Measurements from ENCODE around the gene ATP6V0A4. TPM values are rescaled to one million over a fixed set of nuclear protein-coding genes. Genes with fewer than 3 reads are reported as not detected.

The ATP6V0A4 gene
- total and polyA plus RNA-seq, 2 of the 13 experiments (the other 11 are each of a cell fraction or from before 2014, with no cell fraction given): 0.24 to 0.25 TPM

- peak; percentile 82 for TF ChIP-seq ZNF687 (CRISPR knock-in tag; IDR thresholded peaks at IDR 0.05)
- TF ChIP-seq PHF21A (CRISPR knock-in tag; IDR thresholded peaks at IDR 0.05): no peak
- peak; percentile 68 for TF ChIP-seq MEIS2 (CRISPR knock-in tag; IDR thresholded peaks at IDR 0.05)
- TF ChIP-seq, protein P1, sequence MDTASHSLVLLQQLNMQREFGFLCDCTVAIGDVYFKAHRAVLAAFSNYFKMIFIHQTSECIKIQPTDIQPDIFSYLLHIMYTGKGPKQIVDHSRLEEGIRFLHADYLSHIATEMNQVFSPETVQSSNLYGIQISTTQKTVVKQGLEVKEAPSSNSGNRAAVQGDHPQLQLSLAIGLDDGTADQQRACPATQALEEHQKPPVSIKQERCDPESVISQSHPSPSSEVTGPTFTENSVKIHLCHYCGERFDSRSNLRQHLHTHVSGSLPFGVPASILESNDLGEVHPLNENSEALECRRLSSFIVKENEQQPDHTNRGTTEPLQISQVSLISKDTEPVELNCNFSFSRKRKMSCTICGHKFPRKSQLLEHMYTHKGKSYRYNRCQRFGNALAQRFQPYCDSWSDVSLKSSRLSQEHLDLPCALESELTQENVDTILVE (CRISPR knock-in tag; IDR thresholded peaks at IDR 0.05): no peak
- TF ChIP-seq SAFB2 (CRISPR knock-in tag; IDR thresholded peaks at IDR 0.05; ENCODE audit: borderline replicate concordance, low read depth): no peak
- TF ChIP-seq, protein P2, sequence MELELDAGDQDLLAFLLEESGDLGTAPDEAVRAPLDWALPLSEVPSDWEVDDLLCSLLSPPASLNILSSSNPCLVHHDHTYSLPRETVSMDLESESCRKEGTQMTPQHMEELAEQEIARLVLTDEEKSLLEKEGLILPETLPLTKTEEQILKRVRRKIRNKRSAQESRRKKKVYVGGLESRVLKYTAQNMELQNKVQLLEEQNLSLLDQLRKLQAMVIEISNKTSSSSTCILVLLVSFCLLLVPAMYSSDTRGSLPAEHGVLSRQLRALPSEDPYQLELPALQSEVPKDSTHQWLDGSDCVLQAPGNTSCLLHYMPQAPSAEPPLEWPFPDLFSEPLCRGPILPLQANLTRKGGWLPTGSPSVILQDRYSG (CRISPR knock-in tag; IDR thresholded peaks at IDR 0.05): no peak
- no peak for TF ChIP-seq ZNF143 (CRISPR knock-in tag; IDR thresholded peaks at IDR 0.05)
- TF ChIP-seq SIN3A (IDR thresholded peaks at IDR 0.05; ENCODE audit: borderline replicate concordance, low read depth, low read length): no peak
- TF ChIP-seq TFDP1 (CRISPR knock-in tag; IDR thresholded peaks at IDR 0.05; ENCODE audit: borderline replicate concordance): no peak; the same call in 1 of the 2 replicates
- TF ChIP-seq MXD1 (CRISPR knock-in tag; IDR thresholded peaks at IDR 0.05): no peak
- TF ChIP-seq REXO4 (CRISPR knock-in tag; IDR thresholded peaks at IDR 0.05; ENCODE audit: borderline replicate concordance): no peak
- no peak for TF ChIP-seq ZNF234 (CRISPR knock-in tag; conservative IDR thresholded peaks at IDR 0.05)
- TF ChIP-seq DMTF1 (CRISPR knock-in tag; IDR thresholded peaks at IDR 0.05): no peak
- TF ChIP-seq BHLHE40 (IDR thresholded peaks at IDR 0.05; ENCODE audit: low read length): peak; percentile 72
- peak; percentile 67; the same call in 1 of the 2 replicates for TF ChIP-seq MED1 (CRISPR knock-in tag; IDR thresholded peaks at IDR 0.05)
Observed at GRCh38 chr7:138752518-138753149, 45.4 kb downstream of the ATP6V0A4 start (continued).

All from HepG2 (cell line).